ENCODE measurements around the gene CFAP69.

Gene CFAP69

DNA sequence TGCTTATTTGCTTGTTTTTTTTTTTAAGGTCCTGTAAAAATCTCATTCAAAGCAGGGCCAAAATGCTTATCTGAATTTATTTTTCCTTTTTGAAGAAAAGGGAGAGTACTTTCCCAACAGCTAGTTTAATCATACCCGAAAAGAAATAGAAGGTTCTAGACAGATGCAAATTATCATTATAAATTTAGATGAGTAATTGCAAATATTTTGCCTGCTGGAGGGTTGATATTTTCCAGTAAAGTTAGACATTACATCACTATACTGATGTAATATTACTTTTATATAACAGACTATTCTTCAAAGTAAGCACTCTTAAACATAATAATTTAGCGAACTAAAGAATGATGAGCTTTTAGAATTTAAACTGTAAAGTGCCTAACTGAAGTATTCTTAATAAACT is 14.1 kb upstream of the CFAP69 start:
- no peak overlapping the region for H3K4me3 ChIP-seq (replicated peaks; ENCODE audit: low read depth, low read length)
- no peak for DNase-seq (ENCODE audit: extremely low read depth, low read depth)
- TF ChIP-seq, protein P1, sequence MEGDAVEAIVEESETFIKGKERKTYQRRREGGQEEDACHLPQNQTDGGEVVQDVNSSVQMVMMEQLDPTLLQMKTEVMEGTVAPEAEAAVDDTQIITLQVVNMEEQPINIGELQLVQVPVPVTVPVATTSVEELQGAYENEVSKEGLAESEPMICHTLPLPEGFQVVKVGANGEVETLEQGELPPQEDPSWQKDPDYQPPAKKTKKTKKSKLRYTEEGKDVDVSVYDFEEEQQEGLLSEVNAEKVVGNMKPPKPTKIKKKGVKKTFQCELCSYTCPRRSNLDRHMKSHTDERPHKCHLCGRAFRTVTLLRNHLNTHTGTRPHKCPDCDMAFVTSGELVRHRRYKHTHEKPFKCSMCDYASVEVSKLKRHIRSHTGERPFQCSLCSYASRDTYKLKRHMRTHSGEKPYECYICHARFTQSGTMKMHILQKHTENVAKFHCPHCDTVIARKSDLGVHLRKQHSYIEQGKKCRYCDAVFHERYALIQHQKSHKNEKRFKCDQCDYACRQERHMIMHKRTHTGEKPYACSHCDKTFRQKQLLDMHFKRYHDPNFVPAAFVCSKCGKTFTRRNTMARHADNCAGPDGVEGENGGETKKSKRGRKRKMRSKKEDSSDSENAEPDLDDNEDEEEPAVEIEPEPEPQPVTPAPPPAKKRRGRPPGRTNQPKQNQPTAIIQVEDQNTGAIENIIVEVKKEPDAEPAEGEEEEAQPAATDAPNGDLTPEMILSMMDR (IDR thresholded peaks at IDR 0.05; ENCODE audit: low read depth, low read length, missing control alignments): no peak

DNA sequence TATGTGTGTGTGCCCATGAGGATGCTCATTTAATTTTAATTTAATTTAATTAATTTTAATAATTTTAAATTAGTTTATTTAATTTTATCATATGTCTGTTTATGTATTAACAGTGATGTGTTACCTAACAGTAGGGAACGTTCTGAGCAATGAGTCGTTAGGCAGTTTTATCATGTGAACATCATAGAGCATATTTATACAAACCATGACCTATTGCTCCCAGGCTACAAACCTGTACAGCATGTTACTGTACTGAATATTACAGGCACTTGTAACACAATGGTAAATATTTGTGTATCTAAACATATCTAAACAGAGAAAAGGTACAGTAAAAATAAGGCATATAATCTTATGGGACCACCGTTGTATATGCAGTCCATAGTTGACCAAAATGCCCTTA is 13.7 kb upstream of the CFAP69 start:
- DNase-seq (ENCODE audit: extremely low read depth, low read depth): no peak
- TF ChIP-seq, protein P1 (IDR thresholded peaks at IDR 0.05; ENCODE audit: low read depth, low read length, missing control alignments): no peak
- no peak overlapping the region for H3K4me3 ChIP-seq (replicated peaks; ENCODE audit: low read depth, low read length)

DNA sequence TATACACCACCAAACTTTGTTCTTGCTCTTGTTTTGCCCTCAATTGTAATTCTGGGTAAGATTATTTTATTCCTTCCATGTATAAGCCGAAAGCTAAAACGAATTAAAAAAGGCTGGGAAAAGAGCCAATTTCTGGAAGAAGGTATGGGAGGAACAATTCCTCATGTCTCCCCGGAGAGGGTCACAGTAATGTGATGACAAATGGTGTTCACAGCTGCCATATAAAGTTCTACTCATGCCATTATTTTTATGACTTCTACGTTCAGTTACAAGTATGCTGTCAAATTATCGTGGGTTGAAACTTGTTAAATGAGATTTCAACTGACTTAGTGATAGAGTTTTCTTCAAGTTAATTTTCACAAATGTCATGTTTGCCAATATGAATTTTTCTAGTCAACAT is 12.5 kb upstream of the CFAP69 start:
- H3K4me3 ChIP-seq (replicated peaks; ENCODE audit: low read depth, low read length): no peak overlapping the region
- TF ChIP-seq, protein P1 (IDR thresholded peaks at IDR 0.05; ENCODE audit: low read depth, low read length, missing control alignments): no peak
- DNase-seq (ENCODE audit: extremely low read depth, low read depth): no peak

DNA sequence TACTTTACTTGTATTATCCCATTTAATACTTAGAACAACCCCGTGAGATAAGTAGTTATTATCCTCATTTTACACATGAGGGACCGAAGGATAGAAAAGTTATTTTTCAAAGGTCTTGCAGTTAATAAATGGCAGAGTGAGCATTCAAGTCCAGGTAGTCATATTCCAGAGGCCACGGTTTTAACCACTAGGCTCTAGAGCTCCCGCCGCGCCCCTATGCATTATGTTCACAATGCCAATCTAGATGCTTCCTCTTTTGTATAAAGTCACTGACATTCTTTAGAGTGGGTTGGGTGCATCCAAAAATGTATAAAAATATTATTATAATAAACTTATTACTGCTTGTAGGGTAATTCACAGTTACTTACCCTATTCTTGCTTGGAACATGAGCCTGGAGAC is 11.4 kb upstream of the CFAP69 start:
- TF ChIP-seq, protein P1 (IDR thresholded peaks at IDR 0.05; ENCODE audit: low read depth, low read length, missing control alignments): no peak
- H3K4me3 ChIP-seq (replicated peaks; ENCODE audit: low read depth, low read length): no peak overlapping the region
- DNase-seq (ENCODE audit: extremely low read depth, low read depth): no peak

DNA sequence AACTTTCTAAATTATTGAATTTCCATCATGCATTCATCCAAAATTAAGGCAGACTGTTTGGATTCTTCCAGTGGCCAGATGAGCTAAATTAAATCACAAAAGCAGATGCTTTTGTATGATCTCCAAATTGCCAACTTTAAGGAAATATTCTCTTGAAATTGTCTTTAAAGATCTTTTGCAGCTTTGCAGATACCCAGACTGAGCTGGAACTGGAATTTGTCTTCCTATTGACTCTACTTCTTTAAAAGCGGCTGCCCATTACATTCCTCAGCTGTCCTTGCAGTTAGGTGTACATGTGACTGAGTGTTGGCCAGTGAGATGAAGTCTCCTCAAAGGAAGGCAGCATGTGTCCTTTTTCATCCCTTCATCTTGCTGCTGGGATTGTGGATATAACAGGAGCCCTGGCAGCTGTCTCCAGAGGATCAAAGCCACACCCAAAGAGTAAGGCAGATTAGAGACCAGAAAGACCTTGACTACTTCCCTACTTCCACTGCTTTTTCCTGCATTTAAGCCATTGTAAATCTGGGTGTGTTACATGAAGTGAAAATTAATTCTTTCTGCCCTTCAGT is 8.2 kb upstream of the CFAP69 start:
- no peak overlapping the region for H3K4me3 ChIP-seq (replicated peaks; ENCODE audit: low read depth, low read length)
- no peak for DNase-seq (ENCODE audit: extremely low read depth, low read depth)
- TF ChIP-seq, protein P1 (IDR thresholded peaks at IDR 0.05; ENCODE audit: low read depth, low read length, missing control alignments): no peak

DNA sequence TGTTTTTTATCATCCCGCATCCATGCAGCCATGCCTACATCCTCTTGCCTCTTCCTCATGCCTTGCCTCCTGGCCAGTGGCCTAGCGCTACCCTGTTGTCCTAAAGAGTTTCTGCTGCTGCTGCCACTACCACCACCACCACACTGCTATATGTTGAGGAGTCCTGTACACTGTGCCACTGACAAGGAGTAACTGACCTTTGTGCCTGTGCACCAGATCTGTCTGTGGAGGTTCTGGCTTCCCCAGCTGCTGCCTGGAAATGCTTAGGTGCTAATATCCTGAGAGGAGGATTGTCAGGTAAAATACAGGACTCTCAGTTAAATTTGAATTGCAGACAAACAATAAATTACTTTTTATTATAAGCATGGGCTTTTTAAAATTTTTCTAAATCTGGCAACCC is 7.0 kb upstream of the CFAP69 start:
- no peak for DNase-seq (ENCODE audit: extremely low read depth, low read depth)
- no peak overlapping the region for H3K4me3 ChIP-seq (replicated peaks; ENCODE audit: low read depth, low read length)
- TF ChIP-seq, protein P1 (IDR thresholded peaks at IDR 0.05; ENCODE audit: low read depth, low read length, missing control alignments): no peak

DNA sequence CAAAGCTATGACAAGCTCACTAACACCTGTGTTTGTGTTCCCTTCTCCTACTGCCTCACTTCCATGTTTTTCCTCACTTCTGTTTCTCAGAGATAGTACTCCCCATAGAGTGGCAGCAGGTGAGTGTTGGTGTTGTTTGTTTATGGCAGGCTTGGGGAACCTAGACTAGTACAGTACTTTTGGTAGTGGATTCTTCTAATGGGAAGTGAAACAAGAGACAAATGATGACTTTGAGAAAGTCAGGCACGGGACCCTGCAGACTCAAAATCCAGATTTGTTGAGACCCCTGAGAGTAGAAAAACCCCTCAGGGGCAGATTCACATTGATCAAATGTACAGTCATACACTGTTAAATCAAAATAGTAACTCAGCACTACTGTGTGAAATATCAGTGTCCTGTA is 6.4 kb upstream of the CFAP69 start:
- DNase-seq (ENCODE audit: extremely low read depth, low read depth): no peak
- TF ChIP-seq, protein P1 (IDR thresholded peaks at IDR 0.05; ENCODE audit: low read depth, low read length, missing control alignments): no peak

More for the DNA sequence above, 6.4 kb upstream of the CFAP69 start:
- no peak overlapping the region for H3K4me3 ChIP-seq (replicated peaks; ENCODE audit: low read depth, low read length)

Measured in HFF-Myc (cell line).